ENCODE results near the gene ZFP92.

The ZFP92 gene

DNA sequence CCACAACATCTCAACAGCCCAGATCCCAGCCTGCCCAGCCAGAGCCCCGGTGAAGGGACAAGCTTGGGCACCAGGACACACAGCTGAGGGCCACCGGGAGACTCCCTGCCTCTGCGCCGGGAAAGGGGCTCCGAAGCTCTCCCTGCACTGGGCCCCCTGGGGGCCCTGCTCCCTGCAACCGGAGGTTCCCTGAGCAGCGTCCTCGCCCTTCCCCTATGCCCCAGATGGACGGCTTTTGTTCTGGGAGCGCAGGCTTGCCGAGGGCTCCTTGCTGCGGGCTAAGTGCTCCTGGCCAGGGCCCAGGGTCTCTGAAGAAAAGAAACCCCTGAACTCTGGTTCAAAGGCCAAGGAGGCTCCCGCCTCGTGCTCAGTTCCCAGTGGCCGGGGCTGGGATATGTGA lies 899 bp upstream of the ZFP92 start:
- H3K4me3 ChIP-seq (ENCODE audit: low read length): no peak overlapping the region
- no peak for DNase-seq (ENCODE audit: low read depth)
- TF ChIP-seq, protein P1, sequence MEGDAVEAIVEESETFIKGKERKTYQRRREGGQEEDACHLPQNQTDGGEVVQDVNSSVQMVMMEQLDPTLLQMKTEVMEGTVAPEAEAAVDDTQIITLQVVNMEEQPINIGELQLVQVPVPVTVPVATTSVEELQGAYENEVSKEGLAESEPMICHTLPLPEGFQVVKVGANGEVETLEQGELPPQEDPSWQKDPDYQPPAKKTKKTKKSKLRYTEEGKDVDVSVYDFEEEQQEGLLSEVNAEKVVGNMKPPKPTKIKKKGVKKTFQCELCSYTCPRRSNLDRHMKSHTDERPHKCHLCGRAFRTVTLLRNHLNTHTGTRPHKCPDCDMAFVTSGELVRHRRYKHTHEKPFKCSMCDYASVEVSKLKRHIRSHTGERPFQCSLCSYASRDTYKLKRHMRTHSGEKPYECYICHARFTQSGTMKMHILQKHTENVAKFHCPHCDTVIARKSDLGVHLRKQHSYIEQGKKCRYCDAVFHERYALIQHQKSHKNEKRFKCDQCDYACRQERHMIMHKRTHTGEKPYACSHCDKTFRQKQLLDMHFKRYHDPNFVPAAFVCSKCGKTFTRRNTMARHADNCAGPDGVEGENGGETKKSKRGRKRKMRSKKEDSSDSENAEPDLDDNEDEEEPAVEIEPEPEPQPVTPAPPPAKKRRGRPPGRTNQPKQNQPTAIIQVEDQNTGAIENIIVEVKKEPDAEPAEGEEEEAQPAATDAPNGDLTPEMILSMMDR (conservative IDR thresholded peaks at IDR 0.05; ENCODE audit: low read depth, low read length): no peak

DNA sequence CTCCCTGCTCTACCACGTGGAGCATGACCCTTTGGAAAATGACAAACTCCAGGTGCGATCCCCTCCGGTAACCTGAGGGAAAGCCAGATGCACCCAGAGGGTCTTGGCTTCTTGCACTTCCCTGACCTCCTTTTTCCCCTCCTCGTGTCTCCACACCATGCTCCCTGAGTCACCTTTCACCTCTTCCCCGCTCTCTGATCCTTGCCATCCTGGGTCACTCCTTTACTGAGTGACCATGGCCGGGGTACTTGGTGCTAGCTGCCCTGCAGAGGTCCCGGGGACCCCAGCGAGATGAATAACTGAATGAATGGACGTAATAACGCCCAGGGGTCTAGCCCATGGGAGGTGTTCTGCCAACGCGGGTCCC lies 401 bp upstream of the ZFP92 start:
- TF ChIP-seq, protein P1 (conservative IDR thresholded peaks at IDR 0.05; ENCODE audit: low read depth, low read length): no peak

DNA sequence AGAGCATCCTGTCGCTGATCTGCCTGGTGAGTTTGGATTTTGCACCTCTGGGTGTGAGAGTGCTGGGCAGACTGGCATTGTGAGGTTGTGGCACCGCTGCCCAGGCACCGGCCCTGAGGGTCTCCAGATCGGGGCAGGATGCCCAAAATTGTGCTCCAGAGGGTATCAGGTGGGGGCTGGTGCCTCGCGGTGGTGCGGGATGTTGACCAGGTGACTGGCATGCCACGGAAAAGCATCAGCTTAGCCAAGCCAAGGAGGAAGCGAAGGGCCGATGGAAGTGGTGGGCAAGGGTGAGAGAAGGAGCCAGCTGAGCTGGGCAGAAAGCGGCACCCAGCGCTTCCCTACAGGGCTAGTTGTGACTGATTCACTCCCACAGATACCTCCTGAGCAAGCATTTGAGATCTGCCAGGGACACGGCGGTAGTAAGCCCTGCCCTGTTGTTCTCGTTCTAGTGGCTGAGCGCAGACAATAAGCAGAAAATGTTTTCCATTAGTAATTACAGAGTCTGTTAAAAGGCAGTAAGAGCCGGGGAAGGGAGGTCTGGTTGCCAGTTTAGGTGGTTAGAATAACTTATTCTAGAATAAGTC lies 809 bp downstream of the ZFP92 start:
- no peak for DNase-seq (ENCODE audit: low read depth)
- TF ChIP-seq, protein P1 (conservative IDR thresholded peaks at IDR 0.05; ENCODE audit: low read depth, low read length): no peak
- H3K4me3 ChIP-seq (ENCODE audit: low read length): peak overlapping the region; percentile 41

More for the DNA sequence above, 401 bp upstream of the ZFP92 start:
- H3K4me3 ChIP-seq (ENCODE audit: low read length): peak overlapping the region; percentile 32
- DNase-seq (ENCODE audit: low read depth): no peak

DNA sequence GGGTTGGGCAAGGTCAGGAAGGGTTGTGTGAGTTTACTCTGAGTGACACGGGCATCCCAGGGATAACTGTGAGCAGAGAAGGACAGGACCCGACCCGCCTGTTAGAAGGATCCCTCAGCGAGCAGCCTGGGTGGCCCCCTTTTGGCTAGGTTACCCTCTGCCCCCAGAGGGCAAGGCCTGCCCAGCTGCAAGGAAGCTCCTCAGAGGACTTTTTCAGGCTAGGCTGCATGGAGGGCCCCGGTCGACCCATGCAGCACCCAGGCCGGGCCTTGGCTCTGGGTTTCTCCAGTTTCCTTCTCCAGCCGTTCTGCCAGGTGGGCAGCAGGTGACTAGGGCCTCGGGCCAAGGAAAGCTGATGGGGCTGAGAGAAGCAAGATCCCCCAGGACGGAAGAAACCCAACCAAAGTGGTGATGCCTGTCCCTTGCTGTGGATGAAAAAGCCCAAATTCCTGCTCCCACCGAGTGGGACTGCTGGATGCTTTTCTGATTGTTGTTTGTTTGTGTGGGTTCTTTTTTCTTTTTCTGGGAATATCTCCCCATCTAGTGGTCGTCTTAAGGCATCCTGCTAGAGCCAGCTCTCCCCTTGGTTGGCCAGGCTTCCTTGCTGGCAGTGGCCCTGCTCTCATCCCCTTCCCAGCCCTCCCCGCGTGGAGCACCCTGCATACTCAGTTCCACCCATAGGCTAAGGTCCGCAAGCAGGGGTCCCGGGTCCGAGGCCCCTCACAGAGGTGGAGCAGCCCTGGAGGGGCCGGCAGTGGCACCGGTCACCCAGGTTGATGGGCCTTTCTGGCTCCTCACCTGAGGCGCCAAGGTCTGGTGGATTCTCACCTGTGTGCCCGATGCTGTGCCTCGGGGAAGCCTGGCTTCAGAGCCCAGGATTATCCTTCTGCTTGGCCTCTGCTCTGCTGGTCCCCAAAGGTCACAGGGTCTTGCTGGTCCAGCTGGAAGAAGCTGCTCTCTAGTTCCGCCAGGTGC lies 1.8 kb downstream of the ZFP92 start:
- no peak for DNase-seq (ENCODE audit: low read depth)
- no peak overlapping the region for H3K4me3 ChIP-seq (ENCODE audit: low read length)
- TF ChIP-seq, protein P1 (conservative IDR thresholded peaks at IDR 0.05; ENCODE audit: low read depth, low read length): peak; percentile 27

DNA sequence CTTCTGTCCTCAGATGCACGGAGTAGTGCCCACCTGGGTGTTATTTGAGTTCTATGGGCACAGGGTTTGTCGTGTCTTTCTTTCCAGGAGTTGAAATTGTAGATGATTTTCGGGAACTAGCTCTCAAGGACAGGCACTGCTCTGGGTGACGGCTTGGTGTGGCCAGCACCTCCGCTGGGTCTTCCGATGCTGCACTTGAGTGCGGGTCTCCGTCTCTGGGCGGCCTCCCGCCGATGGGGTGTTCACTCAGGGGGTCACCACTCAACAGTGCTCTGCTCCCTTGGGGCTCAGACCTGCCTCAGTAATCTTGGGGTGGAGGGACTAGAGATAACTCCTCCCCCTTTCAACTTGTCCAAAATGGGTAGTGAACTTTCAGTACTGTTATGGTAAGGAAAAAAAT lies 2.5 kb downstream of the ZFP92 start:
- H3K4me3 ChIP-seq (ENCODE audit: low read length): no peak overlapping the region
- no peak for DNase-seq (ENCODE audit: low read depth)
- TF ChIP-seq, protein P1 (conservative IDR thresholded peaks at IDR 0.05; ENCODE audit: low read depth, low read length): no peak

DNA sequence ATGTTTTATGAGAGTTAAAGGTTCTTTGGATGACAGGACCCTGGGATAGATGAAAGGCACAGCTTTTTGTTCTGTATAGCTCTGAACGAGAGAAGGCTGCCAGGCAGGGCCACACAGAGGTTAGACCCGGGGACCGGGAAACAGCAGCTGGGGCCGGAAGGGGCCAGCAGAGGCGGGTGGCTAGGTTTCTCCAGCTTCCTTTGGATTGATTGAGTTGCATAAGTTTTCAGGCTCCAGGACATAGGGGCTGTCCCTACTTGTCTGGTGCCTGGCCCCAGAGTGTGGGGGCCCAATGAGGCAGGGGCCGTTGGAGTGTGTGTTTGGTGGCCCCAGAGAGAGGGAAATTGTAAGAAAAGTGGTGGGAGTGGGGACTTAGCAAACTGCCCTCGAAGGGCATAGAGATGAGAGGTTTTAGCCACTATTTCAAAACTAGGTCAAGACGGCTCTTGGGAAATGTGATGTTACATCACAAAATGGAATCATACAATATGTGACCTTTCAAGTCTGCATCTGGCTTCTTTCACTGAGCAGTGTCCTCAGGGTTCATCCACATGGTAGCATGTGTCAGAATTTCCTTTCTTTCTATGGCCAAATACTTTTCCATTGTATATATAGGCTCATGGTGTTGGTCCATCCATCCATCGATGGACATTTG lies 3.7 kb downstream of the ZFP92 start:
- no peak for DNase-seq (ENCODE audit: low read depth)
- TF ChIP-seq, protein P1 (conservative IDR thresholded peaks at IDR 0.05; ENCODE audit: low read depth, low read length): no peak
- no peak overlapping the region for H3K4me3 ChIP-seq (ENCODE audit: low read length)

Data from retinal pigment epithelial cell (primary cell).